A549 (cell line): Measurements from ENCODE around the gene HIGD1C.

Experiments
- CBX2 ChIP-seq: fragments of 200-600 bp; sonication (generic); IDR thresholded peaks from 2 replicates; pipeline ENCODE4 v1.6.1; 2016; ENCODE audit warnings: low read depth, mild to moderate bottlenecking, borderline replicate concordance
- EP300 ChIP-seq, 2 experiments: fragments of >200 bp; sonication (Bioruptor Twin); formaldehyde crosslinking; IDR thresholded peaks; 2 replicates in 1 of 2; 3 replicates in 1 of 2; pipeline ENCODE4 v1.6.1; 2016 to 2017
- JUN ChIP-seq, 2 experiments: fragments of >200 bp; sonication (Bioruptor Twin); formaldehyde crosslinking; IDR thresholded peaks; 2 replicates in 1 of 2; 3 replicates in 1 of 2; pipeline ENCODE4 v1.6.1; 2016 to 2017
- POLR2A ChIP-seq: IDR thresholded peaks from 2 replicates; pipeline ENCODE4 v1.6.1; 2012; ENCODE audit warnings: mild to moderate bottlenecking, low read length
- SREBF2 ChIP-seq: fragments of 450-650 bp; IDR thresholded peaks from 2 replicates; pipeline ENCODE4 v1.6.1; 2014; ENCODE audit warnings: mild to moderate bottlenecking, moderate library complexity
- TF ChIP-seq, protein P1 (sequence below): fragments of >200 bp; sonication (Bioruptor Twin); formaldehyde crosslinking; IDR thresholded peaks from 3 replicates; pipeline ENCODE4 v1.5.1; 2016
- TF ChIP-seq, protein P2 (sequence below): fragments of >200 bp; sonication (Bioruptor Twin); formaldehyde crosslinking; IDR thresholded peaks from 3 replicates; pipeline ENCODE4 v1.6.1; 2016
- TF ChIP-seq, protein P3 (sequence below): IDR thresholded peaks from 2 replicates; pipeline ENCODE4 v1.6.1; 2012
- TF ChIP-seq, protein P4 (sequence below): fragments of 150-350 bp; IDR thresholded peaks from 2 replicates; pipeline ENCODE4 v1.6.1; 2014; ENCODE audit warnings: low read depth, mild to moderate bottlenecking, low read length
- TF ChIP-seq, protein P5 (sequence below): fragments of 200-600 bp; sonication (generic); IDR thresholded peaks from 2 replicates; pipeline ENCODE4 v1.6.1; 2016; ENCODE audit warnings: antibody characterized with exemption, mild to moderate bottlenecking, moderate library complexity
- TF ChIP-seq, protein P6 (sequence below): IDR thresholded peaks from 2 replicates; pipeline ENCODE4 v1.6.1; 2012
- TF ChIP-seq, protein P7 (sequence below): fragments of 450-650 bp; IDR thresholded peaks from 2 replicates; pipeline ENCODE4 v1.6.1; 2014; ENCODE audit warnings: antibody characterized with exemption

DNA sequence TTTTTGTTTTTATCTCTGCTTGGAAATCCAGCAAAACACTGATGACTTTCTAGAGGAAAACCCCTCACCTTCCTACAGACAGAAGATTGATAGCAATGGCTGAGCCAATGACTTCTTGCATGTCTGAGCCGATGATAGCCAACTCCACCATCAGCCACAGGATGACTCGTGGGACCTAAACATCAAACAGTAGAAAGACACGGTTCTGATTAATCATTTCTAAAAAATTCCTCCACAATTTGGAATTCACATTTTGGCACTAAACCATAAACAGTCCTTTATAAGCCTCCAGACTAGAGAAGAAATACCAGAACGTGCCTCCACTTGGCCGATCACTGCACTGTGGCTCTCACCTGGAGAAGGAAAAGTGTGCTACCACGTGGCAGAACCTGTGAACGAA, 47.9 kb downstream of the HIGD1C start:
- TF ChIP-seq POLR2A, result no peak
- TF ChIP-seq, protein P1, sequence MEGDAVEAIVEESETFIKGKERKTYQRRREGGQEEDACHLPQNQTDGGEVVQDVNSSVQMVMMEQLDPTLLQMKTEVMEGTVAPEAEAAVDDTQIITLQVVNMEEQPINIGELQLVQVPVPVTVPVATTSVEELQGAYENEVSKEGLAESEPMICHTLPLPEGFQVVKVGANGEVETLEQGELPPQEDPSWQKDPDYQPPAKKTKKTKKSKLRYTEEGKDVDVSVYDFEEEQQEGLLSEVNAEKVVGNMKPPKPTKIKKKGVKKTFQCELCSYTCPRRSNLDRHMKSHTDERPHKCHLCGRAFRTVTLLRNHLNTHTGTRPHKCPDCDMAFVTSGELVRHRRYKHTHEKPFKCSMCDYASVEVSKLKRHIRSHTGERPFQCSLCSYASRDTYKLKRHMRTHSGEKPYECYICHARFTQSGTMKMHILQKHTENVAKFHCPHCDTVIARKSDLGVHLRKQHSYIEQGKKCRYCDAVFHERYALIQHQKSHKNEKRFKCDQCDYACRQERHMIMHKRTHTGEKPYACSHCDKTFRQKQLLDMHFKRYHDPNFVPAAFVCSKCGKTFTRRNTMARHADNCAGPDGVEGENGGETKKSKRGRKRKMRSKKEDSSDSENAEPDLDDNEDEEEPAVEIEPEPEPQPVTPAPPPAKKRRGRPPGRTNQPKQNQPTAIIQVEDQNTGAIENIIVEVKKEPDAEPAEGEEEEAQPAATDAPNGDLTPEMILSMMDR, result no peak
- TF ChIP-seq, protein P2, sequence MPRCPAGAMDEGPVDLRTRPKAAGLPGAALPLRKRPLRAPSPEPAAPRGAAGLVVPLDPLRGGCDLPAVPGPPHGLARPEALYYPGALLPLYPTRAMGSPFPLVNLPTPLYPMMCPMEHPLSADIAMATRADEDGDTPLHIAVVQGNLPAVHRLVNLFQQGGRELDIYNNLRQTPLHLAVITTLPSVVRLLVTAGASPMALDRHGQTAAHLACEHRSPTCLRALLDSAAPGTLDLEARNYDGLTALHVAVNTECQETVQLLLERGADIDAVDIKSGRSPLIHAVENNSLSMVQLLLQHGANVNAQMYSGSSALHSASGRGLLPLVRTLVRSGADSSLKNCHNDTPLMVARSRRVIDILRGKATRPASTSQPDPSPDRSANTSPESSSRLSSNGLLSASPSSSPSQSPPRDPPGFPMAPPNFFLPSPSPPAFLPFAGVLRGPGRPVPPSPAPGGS, result no peak
- TF ChIP-seq, protein P3, sequence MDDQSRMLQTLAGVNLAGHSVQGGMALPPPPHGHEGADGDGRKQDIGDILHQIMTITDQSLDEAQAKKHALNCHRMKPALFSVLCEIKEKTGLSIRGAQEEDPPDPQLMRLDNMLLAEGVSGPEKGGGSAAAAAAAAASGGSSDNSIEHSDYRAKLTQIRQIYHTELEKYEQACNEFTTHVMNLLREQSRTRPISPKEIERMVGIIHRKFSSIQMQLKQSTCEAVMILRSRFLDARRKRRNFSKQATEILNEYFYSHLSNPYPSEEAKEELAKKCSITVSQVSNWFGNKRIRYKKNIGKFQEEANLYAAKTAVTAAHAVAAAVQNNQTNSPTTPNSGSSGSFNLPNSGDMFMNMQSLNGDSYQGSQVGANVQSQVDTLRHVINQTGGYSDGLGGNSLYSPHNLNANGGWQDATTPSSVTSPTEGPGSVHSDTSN, result no peak
- TF ChIP-seq JUN (IDR thresholded peaks at IDR 0.05), result no peak
- TF ChIP-seq CBX2, result no peak
- TF ChIP-seq, protein P4, sequence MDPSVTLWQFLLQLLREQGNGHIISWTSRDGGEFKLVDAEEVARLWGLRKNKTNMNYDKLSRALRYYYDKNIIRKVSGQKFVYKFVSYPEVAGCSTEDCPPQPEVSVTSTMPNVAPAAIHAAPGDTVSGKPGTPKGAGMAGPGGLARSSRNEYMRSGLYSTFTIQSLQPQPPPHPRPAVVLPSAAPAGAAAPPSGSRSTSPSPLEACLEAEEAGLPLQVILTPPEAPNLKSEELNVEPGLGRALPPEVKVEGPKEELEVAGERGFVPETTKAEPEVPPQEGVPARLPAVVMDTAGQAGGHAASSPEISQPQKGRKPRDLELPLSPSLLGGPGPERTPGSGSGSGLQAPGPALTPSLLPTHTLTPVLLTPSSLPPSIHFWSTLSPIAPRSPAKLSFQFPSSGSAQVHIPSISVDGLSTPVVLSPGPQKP, result no peak
- no peak for TF ChIP-seq EP300 (IDR thresholded peaks at IDR 0.05)
- TF ChIP-seq SREBF2, result no peak
- TF ChIP-seq, protein P5, sequence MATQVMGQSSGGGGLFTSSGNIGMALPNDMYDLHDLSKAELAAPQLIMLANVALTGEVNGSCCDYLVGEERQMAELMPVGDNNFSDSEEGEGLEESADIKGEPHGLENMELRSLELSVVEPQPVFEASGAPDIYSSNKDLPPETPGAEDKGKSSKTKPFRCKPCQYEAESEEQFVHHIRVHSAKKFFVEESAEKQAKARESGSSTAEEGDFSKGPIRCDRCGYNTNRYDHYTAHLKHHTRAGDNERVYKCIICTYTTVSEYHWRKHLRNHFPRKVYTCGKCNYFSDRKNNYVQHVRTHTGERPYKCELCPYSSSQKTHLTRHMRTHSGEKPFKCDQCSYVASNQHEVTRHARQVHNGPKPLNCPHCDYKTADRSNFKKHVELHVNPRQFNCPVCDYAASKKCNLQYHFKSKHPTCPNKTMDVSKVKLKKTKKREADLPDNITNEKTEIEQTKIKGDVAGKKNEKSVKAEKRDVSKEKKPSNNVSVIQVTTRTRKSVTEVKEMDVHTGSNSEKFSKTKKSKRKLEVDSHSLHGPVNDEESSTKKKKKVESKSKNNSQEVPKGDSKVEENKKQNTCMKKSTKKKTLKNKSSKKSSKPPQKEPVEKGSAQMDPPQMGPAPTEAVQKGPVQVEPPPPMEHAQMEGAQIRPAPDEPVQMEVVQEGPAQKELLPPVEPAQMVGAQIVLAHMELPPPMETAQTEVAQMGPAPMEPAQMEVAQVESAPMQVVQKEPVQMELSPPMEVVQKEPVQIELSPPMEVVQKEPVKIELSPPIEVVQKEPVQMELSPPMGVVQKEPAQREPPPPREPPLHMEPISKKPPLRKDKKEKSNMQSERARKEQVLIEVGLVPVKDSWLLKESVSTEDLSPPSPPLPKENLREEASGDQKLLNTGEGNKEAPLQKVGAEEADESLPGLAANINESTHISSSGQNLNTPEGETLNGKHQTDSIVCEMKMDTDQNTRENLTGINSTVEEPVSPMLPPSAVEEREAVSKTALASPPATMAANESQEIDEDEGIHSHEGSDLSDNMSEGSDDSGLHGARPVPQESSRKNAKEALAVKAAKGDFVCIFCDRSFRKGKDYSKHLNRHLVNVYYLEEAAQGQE, result no peak
- TF ChIP-seq, protein P6, sequence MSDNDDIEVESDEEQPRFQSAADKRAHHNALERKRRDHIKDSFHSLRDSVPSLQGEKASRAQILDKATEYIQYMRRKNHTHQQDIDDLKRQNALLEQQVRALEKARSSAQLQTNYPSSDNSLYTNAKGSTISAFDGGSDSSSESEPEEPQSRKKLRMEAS, result no peak
- TF ChIP-seq, protein P7, sequence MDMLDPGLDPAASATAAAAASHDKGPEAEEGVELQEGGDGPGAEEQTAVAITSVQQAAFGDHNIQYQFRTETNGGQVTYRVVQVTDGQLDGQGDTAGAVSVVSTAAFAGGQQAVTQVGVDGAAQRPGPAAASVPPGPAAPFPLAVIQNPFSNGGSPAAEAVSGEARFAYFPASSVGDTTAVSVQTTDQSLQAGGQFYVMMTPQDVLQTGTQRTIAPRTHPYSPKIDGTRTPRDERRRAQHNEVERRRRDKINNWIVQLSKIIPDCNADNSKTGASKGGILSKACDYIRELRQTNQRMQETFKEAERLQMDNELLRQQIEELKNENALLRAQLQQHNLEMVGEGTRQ, result no peak
